Keratinocyte (primary cell): ENCODE results near the gene TADA2B.

Experiments
- CTCF ChIP-seq, 3 experiments: IDR thresholded peaks in 1 of 3; conservative IDR thresholded peaks in 1 of 3; optimal IDR thresholded peaks in 1 of 3; 2 replicates in 2 of 3; 3 replicates in 1 of 3; pipeline versions ENCODE3 to v1.5.1; 2011; ENCODE audit warnings: low read length in 3 of 3, mild to moderate bottlenecking in 3 of 3, moderate library complexity in 2 of 3, control low read depth in 1 of 3, inconsistent platforms in 1 of 3; ENCODE audit not compliant: insufficient read depth in 2 of 3; ENCODE audit errors: extremely low read depth in 1 of 3
- EZH2 ChIP-seq: IDR thresholded peaks from one replicate; pipeline ENCODE4 v1.6.1; 2012; ENCODE audit warnings: inconsistent platforms, mild to moderate bottlenecking, low read length, moderate library complexity

- TF ChIP-seq CTCF (optimal IDR thresholded peaks at IDR 0.05 in 1 of 3, IDR thresholded peaks at IDR 0.05 in 1 of 3, conservative IDR thresholded peaks at IDR 0.05 in 1 of 3; ENCODE audit: extremely low read depth in 1 of 3, insufficient read depth in 2 of 3, low read length in 3 of 3) (no peak), EZH2 (no peak)
Observed at GRCh38 chr4:7001271-7001670, 41.9 kb upstream of the TADA2B start.
